GM19438 (cell line): ENCODE measurements around the gene NUAK2.

ENCODE experiments used
- ATAC-seq: cut with Tn5 transposase; IDR thresholded peaks from one replicate; pipeline ENCODE4 v1.9.1; 2021; ENCODE audit warnings: low read depth; ENCODE audit not compliant: unreplicated experiment

NUAK2 gene

GRCh38 chr1:205348554-205349487 is 27.3 kb upstream of the NUAK2 start:
- no peak for ATAC-seq

- ATAC-seq, result no peak
Observed at GRCh38 chr1:205346956-205347574, 25.5 kb upstream of the NUAK2 start.

GRCh38 chr1:205345761-205346160 is 24.2 kb upstream of the NUAK2 start:
- ATAC-seq, result no peak

GRCh38 chr1:205344066-205344928 is 22.8 kb upstream of the NUAK2 start:
- ATAC-seq, result no peak

GRCh38 chr1:205343431-205344065 is 22.0 kb upstream of the NUAK2 start:
- no peak for ATAC-seq

GRCh38 chr1:205342986-205343385 is 21.4 kb upstream of the NUAK2 start:
- ATAC-seq, result no peak

- no peak for ATAC-seq
Observed at GRCh38 chr1:205340676-205341075, 19.1 kb upstream of the NUAK2 start.

- no peak for ATAC-seq
Observed at GRCh38 chr1:205339717-205340116, 18.2 kb upstream of the NUAK2 start.

- ATAC-seq, result no peak
Observed at GRCh38 chr1:205339197-205339702, 17.7 kb upstream of the NUAK2 start.

GRCh38 chr1:205338011-205338410 is 16.5 kb upstream of the NUAK2 start:
- ATAC-seq, result no peak

GRCh38 chr1:205337481-205337880 is 15.9 kb upstream of the NUAK2 start:
- ATAC-seq, result no peak

- no peak for ATAC-seq
Observed at GRCh38 chr1:205335692-205336091, 14.1 kb upstream of the NUAK2 start.

GRCh38 chr1:205332015-205332791 is 10.7 kb upstream of the NUAK2 start:
- no peak for ATAC-seq

- ATAC-seq, result no peak
Observed at GRCh38 chr1:205330150-205330549, 8.6 kb upstream of the NUAK2 start.

GRCh38 chr1:205329719-205330118 is 8.2 kb upstream of the NUAK2 start:
- no peak for ATAC-seq

- ATAC-seq, result no peak
Observed at GRCh38 chr1:205328476-205328875, 6.9 kb upstream of the NUAK2 start.

GRCh38 chr1:205326812-205327466 is 5.4 kb upstream of the NUAK2 start:
- ATAC-seq, result no peak

GRCh38 chr1:205325334-205325884 is 3.9 kb upstream of the NUAK2 start:
- ATAC-seq, result no peak

- ATAC-seq, result no peak
Observed at GRCh38 chr1:205324781-205325180, 3.2 kb upstream of the NUAK2 start.
